HG03575 (cell line): ENCODE data around the gene CYTH2.

ENCODE experiments used
- ATAC-seq: cut with Tn5 transposase; IDR thresholded peaks from one replicate; pipeline ENCODE4 v1.9.1; 2021; ENCODE audit not compliant: unreplicated experiment, insufficient number of reproducible peaks, low FRiP score; ENCODE audit errors: extremely low read depth

Gene CYTH2

DNA sequence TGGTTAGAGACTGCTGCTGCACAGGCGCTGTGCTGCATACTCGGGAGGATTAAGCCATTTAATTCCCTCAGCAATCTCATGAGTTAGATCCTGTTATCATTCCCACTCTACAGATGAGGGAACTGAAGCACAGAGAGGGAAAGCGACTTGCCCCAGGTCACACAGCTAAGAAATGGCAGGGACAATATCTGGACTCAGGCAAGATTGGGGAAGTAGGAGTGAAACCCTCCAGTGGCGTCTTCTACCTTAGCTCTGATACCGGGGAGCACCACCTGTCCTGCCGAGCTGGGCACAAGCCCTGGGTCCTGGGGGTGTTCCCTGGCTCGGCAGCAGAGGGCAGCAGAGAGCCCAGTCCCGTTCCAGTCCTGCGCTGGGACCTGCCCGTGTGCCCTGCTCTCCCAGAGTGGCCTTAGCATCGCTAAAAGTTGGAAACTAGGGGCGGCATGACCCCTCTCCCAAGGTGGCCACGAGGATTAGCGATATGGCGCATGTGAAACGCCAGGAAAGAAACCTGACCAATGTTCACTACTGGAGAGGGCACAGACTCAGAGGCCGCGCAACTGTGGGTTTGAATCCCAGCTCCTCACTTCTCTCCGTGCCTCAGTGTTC, 20.5 kb downstream of the CYTH2 start:
- no peak for ATAC-seq

DNA sequence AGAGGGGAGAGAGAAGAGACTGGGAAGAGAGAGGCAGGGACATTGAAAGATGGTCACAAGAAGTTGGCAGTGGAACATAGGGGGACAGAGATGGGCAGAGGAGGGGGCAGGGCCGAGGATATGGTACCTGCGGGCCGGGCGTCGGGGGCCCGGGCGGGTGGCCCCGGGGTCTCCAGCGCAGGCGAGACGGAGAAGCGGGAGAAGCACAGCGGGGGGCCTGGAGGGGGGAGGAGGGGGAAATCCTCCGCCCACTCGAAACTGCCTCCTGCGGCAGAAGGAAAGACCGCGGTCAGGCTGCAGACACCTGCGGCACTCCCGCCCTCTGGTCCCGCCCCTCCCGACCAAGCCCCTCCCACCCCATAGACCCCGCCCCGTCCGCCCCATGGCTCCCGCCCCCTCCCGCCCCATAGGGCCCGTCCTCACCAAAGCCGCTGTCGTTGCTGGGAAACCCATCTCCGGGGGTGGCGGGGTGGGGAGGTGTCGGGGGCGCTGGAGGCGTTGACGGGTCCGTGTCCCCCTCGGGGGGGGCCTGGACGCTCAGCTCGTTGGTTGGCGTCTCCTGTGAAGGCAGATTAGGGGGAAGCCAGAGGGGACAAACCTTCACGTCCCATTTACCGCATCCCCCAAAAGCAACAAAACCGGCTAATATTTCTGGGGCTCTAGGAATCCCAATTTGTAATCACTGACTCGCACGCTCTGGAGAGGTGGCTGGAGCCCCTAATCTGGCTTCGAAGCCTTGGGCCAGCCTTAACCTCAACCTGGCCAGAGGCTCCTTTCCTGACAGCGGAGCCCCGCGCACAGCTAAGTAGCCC, 22.0 kb downstream of the CYTH2 start:
- no peak for ATAC-seq

- no peak for ATAC-seq
Measured at GRCh38 chr19:48491793-48492123, 22.6 kb downstream of the CYTH2 start.

DNA sequence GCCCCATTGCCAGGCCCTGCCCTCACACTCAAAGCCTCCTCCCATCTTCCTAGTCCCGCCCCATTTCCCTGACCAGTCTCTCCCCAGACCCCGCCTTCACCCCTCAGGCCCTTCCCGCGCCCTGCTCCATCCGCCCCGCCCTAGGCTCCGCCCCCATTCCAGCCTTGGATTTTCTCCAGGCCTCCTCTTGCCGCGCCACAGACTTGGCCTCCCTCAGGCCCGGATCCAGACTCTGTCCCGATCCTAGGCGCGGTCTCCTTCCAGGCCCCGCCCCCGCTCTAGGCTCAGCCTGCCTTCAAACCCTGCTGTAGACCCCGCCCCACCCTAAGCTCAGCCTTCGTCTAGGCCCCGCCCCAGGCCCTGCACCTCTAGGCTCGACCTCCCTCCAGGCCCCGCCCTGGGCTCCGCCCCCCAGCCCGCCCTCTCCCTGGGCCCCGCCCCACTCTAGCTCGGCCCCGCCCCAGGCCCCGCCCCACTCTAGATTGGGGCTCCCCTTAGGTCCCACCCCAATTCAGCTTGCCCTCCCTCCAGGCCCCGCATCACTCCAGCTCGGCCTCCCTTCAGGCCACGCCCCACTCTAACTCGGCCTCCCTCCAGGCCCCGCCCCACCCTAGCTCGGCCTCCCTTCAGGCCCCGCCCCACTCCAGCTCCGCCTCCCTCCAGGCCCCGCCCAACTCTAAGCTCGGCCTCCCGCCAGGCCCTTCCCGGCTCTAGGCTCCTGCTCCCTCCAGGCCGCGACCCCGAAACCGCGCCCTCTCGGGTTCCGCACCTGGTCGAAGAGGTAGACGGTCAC, 24.0 kb downstream of the CYTH2 start:
- no peak for ATAC-seq

DNA sequence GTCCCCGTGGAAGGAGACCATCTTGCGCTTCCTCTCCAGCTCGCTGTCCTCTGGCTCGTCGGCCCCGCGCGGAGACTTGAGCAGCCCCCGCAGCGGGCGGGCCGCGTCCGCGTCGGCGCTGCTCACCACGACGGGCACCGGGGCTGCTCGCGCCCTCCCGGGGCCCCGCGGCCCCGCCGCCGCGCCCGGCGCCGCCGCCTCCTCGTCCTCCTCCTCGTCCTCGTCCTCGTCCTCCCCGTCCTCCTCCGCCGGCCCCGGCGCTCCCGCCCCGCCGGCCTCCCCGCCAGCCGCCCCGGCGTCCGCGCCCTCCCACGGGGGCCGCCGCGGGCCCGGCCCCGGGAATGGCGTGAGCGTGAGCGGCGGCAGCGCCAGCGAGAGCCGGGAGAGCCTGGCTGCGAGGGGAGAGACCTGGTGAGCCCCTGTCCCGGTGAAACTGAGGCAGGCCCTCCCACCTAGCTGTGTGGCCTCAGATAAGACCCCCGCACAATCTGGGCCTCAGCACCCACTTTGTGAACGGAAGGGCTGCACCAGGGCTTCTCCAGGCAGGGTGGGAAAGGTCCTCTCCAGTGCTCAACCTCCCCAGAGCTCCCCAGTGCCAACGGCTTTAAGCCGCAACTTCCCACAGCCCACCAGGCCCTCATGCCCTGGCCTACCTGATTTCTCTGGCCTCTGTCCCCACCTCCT, 24.7 kb downstream of the CYTH2 start:
- no peak for ATAC-seq

DNA sequence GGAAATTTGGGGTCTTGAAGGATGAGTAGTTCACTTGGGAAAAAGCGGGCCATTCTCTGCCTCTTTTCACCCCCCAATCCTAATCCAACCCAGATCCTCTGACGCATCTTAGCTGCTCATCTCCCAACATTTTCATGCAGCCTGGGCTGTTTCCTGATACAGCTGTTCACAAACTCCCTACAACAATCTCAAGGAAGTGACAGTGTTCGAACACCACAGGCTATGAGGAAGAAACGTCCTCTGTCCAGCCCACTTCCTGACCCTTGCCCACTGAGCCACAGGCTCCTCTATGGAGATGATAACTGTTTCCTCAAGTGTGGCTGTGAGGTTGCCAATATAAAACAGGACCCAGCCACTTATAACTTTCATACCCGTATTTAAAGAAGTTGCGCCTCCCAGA, 26.2 kb downstream of the CYTH2 start:
- no peak for ATAC-seq

DNA sequence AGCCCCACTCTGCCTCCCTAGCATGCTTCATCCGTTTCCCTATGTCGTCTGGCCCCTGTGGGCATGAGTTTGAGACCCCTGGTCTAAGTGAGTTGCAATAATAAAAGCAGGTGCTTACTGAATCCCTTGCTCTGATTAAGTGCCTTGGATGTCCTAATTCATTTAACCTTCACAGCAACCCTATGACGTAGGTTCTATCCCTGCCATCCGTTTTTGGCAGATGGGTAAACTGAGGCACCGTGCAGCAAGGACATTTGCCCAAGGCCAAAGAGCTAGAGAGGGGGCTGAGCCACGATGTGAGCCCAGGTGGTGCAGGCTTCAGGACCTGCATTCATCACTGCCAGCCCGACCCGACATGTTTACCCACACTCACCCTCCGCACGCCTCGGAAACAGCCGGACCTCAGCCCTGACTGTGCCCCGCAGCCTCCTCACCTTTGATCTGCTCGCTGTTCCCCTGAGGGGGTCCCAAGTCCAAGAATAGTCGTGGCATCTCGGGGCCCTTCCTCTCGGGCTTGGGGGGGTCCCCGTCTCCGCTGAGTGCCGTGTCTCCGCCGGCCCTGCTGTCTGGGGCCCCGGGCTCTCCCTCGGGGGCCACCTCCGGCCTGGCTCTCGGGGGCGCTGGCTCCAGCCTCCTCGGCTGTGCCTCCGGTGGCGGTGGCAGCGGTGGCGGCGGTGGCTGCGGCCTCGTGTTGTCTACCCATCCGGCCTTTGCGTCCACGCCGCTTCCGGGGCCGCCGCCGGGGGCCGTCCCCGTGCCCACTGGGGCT, 28.0 kb downstream of the CYTH2 start:
- no peak for ATAC-seq

GRCh38 chr19:48497728-48498594, 28.8 kb downstream of the CYTH2 start:
- ATAC-seq = no peak

DNA sequence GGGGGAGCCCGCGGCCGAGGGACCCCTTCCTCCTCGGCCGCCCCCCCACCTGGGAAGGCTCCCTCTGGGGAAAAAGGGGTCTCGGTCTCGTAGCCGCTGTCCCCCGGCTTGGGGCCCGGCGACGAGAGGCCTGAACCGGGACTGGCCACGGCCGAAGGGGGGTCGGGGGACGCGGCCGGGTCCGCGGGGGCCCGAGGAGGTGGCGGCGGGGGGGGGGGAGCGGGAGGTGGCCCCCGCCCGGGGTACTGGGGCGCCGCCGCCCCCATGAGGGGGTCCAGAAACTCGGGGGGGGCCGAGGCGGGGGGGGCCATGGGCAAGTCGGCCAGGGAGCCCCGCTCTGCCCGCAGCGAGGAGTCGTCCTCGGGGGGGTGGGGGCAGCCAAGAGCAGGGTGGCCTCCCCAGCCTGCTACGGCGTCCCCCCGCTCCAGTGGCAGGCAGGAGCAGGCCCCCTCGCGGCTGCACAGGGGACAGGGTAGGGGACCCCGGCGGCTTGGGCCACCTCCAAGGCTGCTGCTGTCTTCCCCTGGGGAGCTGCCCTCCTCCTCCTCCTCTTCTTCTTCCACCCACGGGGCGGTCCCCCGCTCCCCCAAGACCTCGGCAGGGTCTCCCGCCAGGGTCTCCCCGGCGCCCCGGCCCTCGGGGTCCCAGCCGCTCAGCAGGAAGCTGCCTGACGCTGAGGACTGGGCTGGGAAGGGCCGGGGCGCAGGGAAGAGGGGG, 29.6 kb downstream of the CYTH2 start:
- ATAC-seq = no peak

DNA sequence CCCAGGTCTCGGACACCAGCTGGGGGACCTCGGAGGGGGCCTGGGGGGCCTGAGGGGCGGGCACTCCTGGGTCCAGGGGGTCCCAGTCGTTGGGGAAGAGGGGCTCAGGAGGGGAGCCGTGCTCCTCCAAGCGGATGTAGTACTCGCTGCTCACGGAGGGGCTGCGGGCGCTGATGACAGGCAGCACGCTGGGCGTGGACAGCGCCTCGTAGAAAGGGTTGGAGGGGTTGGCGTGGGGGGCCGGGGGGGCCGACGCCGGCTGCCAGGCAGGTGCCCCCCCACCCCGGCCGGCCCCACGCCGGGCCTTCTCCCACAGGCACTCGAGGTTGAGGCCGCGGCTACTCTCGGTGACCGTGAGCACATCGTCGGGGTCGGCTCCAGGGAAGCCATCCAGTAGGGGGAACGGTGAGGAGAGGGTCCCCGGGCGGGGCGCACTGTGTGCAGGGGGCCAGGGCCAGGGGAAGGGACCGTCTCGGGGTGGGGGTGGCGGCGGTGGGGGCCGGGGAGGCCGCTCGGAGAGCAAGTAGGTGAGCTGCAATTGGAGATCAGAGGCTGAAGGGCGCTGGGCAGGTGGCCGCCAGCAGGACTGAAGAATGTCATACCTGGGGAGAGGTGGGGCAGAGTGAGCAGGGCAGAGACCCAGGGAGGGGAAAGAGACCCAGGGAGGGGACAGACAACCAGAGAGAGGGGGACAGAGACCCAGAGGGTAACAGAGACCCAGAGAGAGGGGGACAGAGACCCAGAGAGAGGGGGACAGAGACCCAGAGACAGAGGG, 30.3 kb downstream of the CYTH2 start:
- ATAC-seq = no peak

GRCh38 chr19:48500830-48501493, 31.8 kb downstream of the CYTH2 start:
- no peak for ATAC-seq

DNA sequence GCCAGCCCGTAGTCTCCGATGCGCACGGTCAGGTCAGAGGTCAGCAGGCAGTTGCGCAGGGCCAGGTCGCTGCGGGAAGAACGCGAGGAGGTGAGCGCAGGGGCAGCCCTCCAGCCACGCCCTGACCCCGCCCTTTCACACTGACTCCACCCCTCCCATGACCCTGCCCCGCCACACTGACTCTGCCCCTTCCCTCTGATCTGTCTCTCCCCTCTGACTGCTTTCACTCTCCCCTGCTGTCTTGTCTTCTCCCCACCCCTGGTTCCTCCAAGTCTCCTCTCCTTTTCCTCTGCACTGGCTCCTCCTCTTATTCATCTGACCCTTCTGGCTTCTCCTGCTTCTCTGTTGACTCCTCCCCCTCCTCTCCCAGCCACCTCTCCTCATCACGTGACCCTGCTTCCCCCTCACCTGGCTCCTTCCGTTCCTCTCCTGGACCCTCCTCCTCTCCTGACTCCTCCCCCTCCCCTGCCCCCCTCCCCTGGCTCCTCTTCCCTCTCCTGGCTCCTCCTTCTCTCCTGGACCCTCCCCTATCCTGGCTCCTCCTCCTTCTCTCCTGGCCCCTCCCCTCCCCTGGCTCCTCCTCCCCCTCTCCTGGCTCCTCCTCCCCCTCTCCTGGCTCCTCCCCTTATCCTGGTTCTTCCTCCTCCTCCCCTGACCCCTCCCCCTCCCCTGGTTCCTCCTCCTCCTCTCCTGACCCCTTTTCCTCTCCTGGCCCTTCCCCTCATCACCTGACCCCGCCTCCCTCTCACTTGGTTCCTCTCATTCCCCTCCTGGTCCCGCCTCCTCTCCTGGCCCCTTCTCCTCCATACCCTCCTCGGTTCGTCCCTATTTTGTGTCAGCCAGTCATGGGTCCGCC, 32.6 kb downstream of the CYTH2 start:
- no peak for ATAC-seq

DNA sequence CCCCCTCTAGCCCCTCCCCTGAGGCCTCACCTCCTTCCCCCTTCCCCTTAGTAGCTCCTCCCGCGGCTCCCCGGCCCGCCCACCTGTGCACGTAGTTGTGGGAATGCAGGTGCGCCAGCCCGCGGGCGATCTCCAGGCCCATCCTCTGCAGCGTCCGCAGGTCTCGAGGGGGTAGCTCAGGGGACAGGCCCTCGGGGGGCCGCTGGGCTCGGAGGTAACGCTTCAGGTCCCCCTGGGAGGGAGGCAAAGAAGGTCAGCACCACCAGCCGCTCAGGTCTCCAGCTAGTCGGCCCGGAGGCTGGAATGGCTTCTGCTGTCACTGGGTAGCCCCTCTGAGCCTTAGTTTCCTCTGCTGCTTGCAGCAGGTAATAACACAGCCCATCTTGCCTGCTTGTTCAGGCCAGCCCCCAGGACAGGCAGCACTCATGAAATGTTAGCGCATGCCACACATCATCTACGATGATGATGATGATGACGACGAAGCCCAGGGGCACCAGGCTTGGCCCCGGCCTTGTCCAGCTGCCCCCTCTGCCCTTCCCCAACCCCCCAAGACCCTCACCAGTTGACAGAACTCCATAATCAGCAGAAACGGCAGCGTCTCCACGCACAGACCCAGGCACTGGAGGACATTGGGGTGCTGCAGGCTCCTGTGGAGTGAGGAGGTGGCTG, 33.3 kb downstream of the CYTH2 start:
- no peak for ATAC-seq

GRCh38 chr19:48506138-48506733, 37.1 kb downstream of the CYTH2 start:
- no peak for ATAC-seq
